DMS79 (cell line): ENCODE data around the gene FTHL17.

Experiments used
- DNase-seq: peaks from one replicate; lab custom pipeline; 2025; lab: John Stamatoyannopoulos, UW

Gene FTHL17

GRCh38 chrX:31038575-31039326, 33.1 kb downstream of the FTHL17 start:
- no peak for DNase-seq

- no peak for DNase-seq
Measured at GRCh38 chrX:31036895-31037294, 34.9 kb downstream of the FTHL17 start.

- DNase-seq = no peak
Measured at GRCh38 chrX:31027351-31027750, 44.5 kb downstream of the FTHL17 start.

GRCh38 chrX:31024866-31025265, 47.0 kb downstream of the FTHL17 start:
- DNase-seq = no peak

- DNase-seq = no peak
Measured at GRCh38 chrX:31021537-31021936, 50.3 kb downstream of the FTHL17 start.
